Kidney epithelial cell (primary cell): ENCODE measurements around the gene GRM7. TPM values are rescaled to one million over a fixed set of nuclear protein-coding genes. Genes with fewer than 3 reads are reported as not detected.

ENCODE experiments used
- DNase-seq: peaks from one replicate; pipeline ENCODE4 v3.0.0-alpha.2; 2010; ENCODE audit warnings: low read depth
- H3K27me3 ChIP-seq: 2 replicates; pipeline ENCODE4 v1.6.0; 2011; ENCODE audit warnings: low read length; ENCODE audit not compliant: control insufficient read depth, insufficient read depth
- H3K36me3 ChIP-seq: 2 replicates; pipeline ENCODE4 v1.5.1; 2011; ENCODE audit warnings: low read length; ENCODE audit not compliant: control insufficient read depth, insufficient read depth
- H3K4me3 ChIP-seq: 2 replicates; pipeline ENCODE4 v1.5.1; 2011; ENCODE audit warnings: low read depth, mild to moderate bottlenecking, control low read depth, low read length
- CTCF ChIP-seq: IDR thresholded peaks from 2 replicates; pipeline ENCODE4 v1.5.1; 2011; ENCODE audit warnings: mild to moderate bottlenecking, moderate library complexity, low read length, control low read depth, inconsistent platforms; ENCODE audit not compliant: insufficient read depth, poor library complexity, severe bottlenecking
- total RNA-seq: library from RNA; depleted of rRNA; stranded (reverse); fragments of >200 nt; gene quantifications from 2 replicates; pipeline ENCODE4 v1.2.3, GENCODE V29; 2015

Gene GRM7
- total RNA-seq, 1 donor from 2014 or later: 0.17 TPM

GRCh38 chr3:7070461-7070860, 209.5 kb downstream of the GRM7 start:
- Histone ChIP-seq H3K36me3 (no peaks in the 10 kb centered on the region), H3K4me3 (no peak overlapping the region), H3K27me3 (no peaks in the 10 kb centered on the region)
- TF ChIP-seq CTCF: no peak
- DNase-seq: no peak

- TF ChIP-seq CTCF: no peak
- Histone ChIP-seq H3K27me3 (no peaks in the 10 kb centered on the region), H3K4me3 (no peak overlapping the region), H3K36me3 (no peaks in the 10 kb centered on the region)
- DNase-seq: no peak
Observed at GRCh38 chr3:7074217-7074616, 213.3 kb downstream of the GRM7 start.

GRCh38 chr3:7075117-7075516, 214.2 kb downstream of the GRM7 start:
- no peak for DNase-seq
- Histone ChIP-seq H3K36me3 (no peaks in the 10 kb centered on the region), H3K4me3 (no peak overlapping the region), H3K27me3 (no peaks in the 10 kb centered on the region)
- no peak for TF ChIP-seq CTCF

GRCh38 chr3:7075901-7076300, 215.0 kb downstream of the GRM7 start:
- TF ChIP-seq CTCF: peak; percentile 43
- H3K27me3 ChIP-seq: no peaks in the 10 kb centered on the region
- no peak for DNase-seq
- no peak overlapping the region for H3K4me3 ChIP-seq
- H3K36me3 ChIP-seq: no peaks in the 10 kb centered on the region

GRCh38 chr3:7082244-7082643, 221.3 kb downstream of the GRM7 start:
- no peak for TF ChIP-seq CTCF
- no peaks in the 10 kb centered on the region for H3K36me3 ChIP-seq
- no peaks in the 10 kb centered on the region for H3K27me3 ChIP-seq
- H3K4me3 ChIP-seq: no peak overlapping the region
- DNase-seq: no peak

GRCh38 chr3:7086417-7086816, 225.5 kb downstream of the GRM7 start:
- no peaks in the 10 kb centered on the region for H3K27me3 ChIP-seq
- H3K36me3 ChIP-seq: no peaks in the 10 kb centered on the region
- H3K4me3 ChIP-seq: no peak overlapping the region
- TF ChIP-seq CTCF: no peak
- DNase-seq: no peak
